HepG2 (cell line): ENCODE measurements around the gene TGM3. TPM values are rescaled to one million over a fixed set of nuclear protein-coding genes. Genes with fewer than 3 reads are reported as not detected.

Experiments
- BCLAF1 ChIP-seq: fragments of 450-650 bp; IDR thresholded peaks from 2 replicates; pipeline ENCODE4 v1.6.1; 2017; ENCODE audit warnings: mild to moderate bottlenecking
- CBX2 ChIP-seq, 2 experiments: fragments of 200-600 bp in 1 of 2; sonication (generic); formaldehyde crosslinking in 1 of 2; IDR thresholded peaks; 2 replicates each; pipeline versions ENCODE4 v1.7.0 to v1.8.1; 2018 to 2022; ENCODE audit warnings: low read depth in 2 of 2, low read length in 1 of 2, mild to moderate bottlenecking in 1 of 2, missing genetic modification reagents in 1 of 2
- KLF13 ChIP-seq: sonication (generic); formaldehyde crosslinking; IDR thresholded peaks from 2 replicates; pipeline ENCODE4 v1.4.0; 2020; ENCODE audit warnings: mild to moderate bottlenecking, missing genetic modification reagents
- PRDM15 ChIP-seq: sonication (generic); formaldehyde crosslinking; IDR thresholded peaks from 2 replicates; pipeline ENCODE4 v1.4.0; 2020; ENCODE audit warnings: missing genetic modification reagents
- TAF1 ChIP-seq: sonication (generic); formaldehyde crosslinking; IDR thresholded peaks from 2 replicates; pipeline ENCODE4 v1.4.0; 2020; ENCODE audit warnings: missing genetic modification reagents
- ZFP37 ChIP-seq: sonication (generic); formaldehyde crosslinking; IDR thresholded peaks from 2 replicates; pipeline ENCODE4 v1.4.0; 2020; ENCODE audit warnings: missing genetic modification reagents, borderline replicate concordance
- ZNF547 ChIP-seq: sonication (generic); formaldehyde crosslinking; IDR thresholded peaks from 2 replicates; pipeline ENCODE4 v1.5.1; 2020; ENCODE audit warnings: mild to moderate bottlenecking, missing genetic modification reagents
- ZSCAN30 ChIP-seq: sonication (generic); formaldehyde crosslinking; IDR thresholded peaks from 2 replicates; pipeline ENCODE4 v1.5.0; 2020; ENCODE audit warnings: mild to moderate bottlenecking, missing genetic modification reagents
- polyA plus RNA-seq, 8 experiments: library from polyadenylated mRNA; depleted of rRNA in 3 of 8; stranded (reverse) in 7 of 8; unstranded in 1 of 8; fragments of >200 nt; fragmentation: Illumina TruSeq in 4 of 8; extraction: Trizol in 4 of 8; gene quantifications; 2 replicates each; pipeline versions ENCODE4 v1.2.1 to v1.2.3, GENCODE V29; 2011 to 2016; ENCODE audit warnings: low read depth in 4 of 8, missing spikeins in 1 of 8, mixed read lengths in 1 of 8; ENCODE audit not compliant: insufficient read depth in 1 of 8
- total RNA-seq, 5 experiments: library from RNA; depleted of rRNA; stranded (reverse); fragments of >200 nt; fragmentation: Illumina TruSeq; extraction: Trizol; gene quantifications; 2 replicates each; pipeline ENCODE4 v1.2.3, GENCODE V29; 2016; ENCODE audit warnings: low read depth in 1 of 5

Gene TGM3
- total and polyA plus RNA-seq, 2 of the 13 experiments (the other 11 are each of a cell fraction or from before 2014, with no cell fraction given): not detected

- TF ChIP-seq ZFP37 (CRISPR knock-in tag) (no peak), BCLAF1 (no peak), PRDM15 (CRISPR knock-in tag) (no peak), TAF1 (CRISPR knock-in tag) (no peak), CBX2 (IDR thresholded peaks at IDR 0.05; ENCODE audit: low read depth, low read length) (no peak), CBX2 (CRISPR knock-in tag; IDR thresholded peaks at IDR 0.05; ENCODE audit: low read depth) (no peak), ZNF547 (CRISPR knock-in tag) (no peak), ZSCAN30 (no peak), KLF13 (CRISPR knock-in tag) (no peak)
Observed at GRCh38 chr20:2365091-2365490, 69.3 kb downstream of the TGM3 start (continued).
